NCI-H226 (cell line): ENCODE results near the gene LPAR3.
"Not testable (repeated sequence)": the region's sequence is repeated elsewhere in the genome, so short reads cannot be mapped to it uniquely, and the experiment has no call there.

Experiments
- DNase-seq: peaks from one replicate; pipeline ENCODE4 v3.0.0-alpha.2; 2015

The LPAR3 gene, protein sequence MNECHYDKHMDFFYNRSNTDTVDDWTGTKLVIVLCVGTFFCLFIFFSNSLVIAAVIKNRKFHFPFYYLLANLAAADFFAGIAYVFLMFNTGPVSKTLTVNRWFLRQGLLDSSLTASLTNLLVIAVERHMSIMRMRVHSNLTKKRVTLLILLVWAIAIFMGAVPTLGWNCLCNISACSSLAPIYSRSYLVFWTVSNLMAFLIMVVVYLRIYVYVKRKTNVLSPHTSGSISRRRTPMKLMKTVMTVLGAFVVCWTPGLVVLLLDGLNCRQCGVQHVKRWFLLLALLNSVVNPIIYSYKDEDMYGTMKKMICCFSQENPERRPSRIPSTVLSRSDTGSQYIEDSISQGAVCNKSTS

DNA sequence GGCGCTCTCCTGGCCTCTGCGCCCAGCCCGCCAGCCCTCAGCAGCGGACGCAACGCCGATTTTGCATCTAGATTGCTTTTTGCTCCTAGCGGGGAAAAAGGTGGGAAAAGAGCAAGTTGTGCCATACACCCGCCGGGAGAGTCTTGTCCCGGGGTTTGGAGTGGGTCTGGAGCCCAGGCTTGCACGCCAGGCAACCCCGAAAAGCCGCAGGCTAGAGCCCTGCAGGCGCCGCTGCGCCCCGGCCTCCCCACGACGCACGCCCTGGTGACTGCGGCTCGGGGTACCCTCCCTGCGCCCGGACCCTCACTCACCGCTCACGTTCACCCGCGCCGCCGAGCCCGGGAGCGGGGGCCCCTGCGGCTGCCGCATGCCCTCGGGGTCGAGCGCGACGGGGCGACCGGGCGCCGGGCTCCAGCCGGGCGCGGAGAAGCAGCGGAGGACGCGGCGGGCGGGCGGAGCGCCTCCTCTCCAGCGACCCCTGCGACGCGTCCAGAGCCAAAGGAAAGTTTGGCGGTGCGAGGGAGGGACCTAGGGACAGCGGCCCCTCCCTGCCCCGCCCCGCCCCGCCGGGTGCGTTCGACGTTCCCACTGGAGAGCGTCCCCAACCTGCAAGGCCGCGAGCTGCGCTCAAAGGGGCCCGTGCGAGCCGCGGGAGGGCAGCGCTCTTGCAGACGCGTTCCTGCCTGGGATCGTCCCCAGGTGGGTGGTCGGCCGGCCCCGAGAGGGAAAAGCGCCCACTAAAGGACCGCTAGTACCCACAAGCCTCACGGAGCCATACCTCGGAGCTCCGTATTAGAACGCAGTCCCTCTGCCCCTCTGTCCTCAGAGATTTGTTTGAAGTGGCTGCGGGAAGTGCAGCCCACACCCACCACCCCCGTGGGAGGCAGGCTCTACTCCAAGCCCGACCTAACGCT is at the start of gene LPAR3:
TSS of gene LPAR3 (minus strand) at position 502 of the 914 bp plus-strand sequence. CDS start 27,086 bp downstream, outside the sequence.
- DNase-seq: no peak

DNA sequence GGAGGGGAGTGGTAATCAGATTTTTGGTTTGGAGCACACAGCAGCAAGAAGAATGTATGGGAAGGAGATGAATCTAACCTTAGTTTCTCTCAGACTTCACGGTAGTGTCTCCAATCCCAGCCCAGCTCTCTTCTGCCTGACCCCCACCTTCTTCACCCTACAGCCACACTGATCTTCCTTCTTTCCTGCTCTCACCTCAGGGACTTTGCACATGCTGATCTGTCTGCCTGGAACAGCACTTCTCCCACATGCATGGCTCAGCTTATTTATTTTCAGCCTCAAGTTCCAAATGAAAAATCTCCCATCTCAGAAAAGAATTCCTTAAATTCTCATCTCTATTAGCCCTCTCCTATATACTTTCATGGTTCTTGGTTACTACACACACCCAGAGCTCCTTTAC is 48.8 kb upstream of the LPAR3 start:
- no peak for DNase-seq

- peak; percentile 54 for DNase-seq
Measured at GRCh38 chr1:84940481-84940880, 47.5 kb upstream of the LPAR3 start.

GRCh38 chr1:84939761-84940160 is 46.8 kb upstream of the LPAR3 start:
- no peak for DNase-seq

DNA sequence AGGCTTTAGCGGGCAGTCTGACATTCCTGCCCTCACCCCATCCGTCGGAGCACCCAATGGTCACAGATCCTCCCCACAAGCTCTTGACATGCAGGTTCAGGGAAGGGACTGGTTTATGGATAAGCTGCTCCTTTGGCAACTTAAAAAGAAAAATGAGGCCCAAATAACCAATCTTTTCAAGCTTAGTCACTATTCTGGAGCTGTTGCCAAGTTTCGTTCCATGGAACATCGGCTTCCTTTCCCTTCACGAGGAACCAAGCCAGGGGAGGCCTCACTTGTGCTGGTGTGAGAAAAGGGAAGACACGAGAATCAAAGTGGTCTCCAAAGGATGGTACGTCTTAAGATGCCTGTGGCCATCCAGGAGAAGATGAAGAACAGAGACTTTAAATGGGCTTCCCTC is 46.1 kb upstream of the LPAR3 start:
- no peak for DNase-seq

DNA sequence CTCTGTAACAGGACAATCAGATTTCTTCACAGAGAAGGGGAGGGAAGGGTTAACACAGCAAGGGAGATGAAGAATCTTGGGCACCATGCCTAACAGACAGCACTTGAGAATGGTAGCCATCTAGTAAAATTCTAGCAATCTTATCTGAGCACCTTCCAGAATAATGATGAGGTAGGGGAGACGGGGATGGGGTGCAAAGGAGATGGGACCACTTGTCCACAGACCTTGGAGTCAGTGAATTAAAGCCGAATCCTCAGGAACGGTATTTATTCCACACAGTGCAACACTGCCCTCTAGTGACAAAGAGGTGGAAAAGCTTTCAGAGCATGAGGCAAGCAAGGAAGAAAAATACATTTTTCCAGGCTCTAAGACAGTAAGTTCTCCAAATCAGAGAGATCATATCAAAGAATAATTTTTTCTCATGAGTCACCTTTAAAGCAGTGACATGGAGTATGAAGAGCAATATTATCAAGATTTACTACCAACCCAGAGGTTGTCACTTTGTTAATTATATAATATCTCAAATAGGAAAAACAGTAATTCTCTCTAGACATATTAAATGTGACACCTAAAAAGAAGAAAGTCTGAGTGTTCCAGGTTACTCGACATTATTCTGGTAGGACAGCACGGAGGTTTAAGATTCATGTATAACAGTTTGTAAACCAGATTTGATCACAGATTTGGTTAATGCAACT is 43.3 kb upstream of the LPAR3 start:
- DNase-seq: no peak

DNA sequence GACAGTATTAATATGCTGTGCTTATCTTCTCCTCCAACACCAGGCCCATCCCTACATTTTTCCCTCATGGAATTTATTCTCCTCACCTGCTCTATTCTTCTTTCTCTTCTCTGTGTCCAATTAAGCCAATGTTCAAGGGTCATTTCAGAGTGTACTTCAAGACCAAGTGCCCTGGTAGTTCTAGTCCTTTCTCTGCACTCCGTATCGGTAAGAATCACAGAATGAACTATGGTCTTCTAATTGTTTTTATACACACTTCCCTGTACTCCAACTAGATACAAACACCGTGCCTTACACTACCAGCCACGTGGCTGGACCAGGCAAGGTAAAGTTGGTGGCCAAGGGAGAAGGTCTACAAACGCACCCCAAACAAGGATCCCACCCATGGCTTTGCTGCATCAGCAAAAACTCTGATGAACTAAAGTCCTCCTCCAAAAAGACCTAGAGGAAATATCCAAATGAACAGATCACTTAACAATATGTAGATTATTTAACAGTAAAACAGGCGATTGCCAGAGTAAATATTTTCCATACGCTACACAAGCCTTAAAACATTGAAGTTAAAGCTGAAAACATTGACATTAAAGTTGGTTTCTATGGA is 40.1 kb upstream of the LPAR3 start:
- DNase-seq: no peak

- no peak for DNase-seq
Measured at GRCh38 chr1:84930831-84931230, 37.8 kb upstream of the LPAR3 start.

GRCh38 chr1:84930329-84930728 is 37.3 kb upstream of the LPAR3 start:
- no peak for DNase-seq

DNA sequence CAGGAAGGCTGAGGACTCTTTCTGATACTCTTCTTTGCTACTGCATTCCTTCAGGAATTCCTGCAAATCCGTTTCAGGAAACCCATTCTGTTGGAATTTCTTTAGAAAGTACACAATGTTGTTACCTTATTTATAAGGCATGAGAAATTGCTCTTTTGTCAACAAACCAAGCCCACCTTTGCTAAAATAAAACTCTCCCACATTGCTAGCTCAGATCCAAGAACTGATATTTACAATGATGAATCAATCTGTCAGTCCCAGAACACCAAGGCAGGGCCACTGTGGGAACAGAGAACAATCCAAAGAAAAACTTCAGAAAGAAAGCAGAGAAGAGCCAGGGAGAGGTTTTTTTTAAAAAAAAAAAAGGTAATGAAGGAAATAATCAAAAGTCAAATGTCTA is 36.6 kb upstream of the LPAR3 start:
- no peak for DNase-seq

- no peak for DNase-seq
Measured at GRCh38 chr1:84928979-84929378, 36.0 kb upstream of the LPAR3 start.

DNA sequence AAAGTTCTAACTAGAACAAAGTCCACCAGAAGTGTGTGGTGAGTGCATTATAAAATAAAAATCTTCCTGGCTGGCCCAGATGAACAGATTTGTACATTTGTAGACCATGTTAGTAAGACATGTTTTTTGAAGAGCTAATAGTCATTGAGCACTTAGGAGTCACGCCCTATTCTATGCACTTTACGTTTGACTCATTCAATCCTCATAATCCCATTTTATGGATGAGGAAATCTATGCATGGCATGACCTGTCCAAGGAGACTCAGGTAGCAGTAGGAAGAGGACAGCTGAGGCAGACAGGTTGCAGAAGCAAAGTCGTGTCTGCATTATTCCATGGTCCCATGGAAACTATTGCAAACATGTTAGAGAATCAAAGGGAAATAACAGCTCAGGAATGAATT is 30.3 kb upstream of the LPAR3 start:
- no peak for DNase-seq

- no peak for DNase-seq
Measured at GRCh38 chr1:84920159-84920558, 27.2 kb upstream of the LPAR3 start.

- no peak for DNase-seq
Measured at GRCh38 chr1:84919461-84919970, 26.5 kb upstream of the LPAR3 start.

GRCh38 chr1:84918726-84919336 is 25.8 kb upstream of the LPAR3 start:
- DNase-seq: no peak

- no peak for DNase-seq
Measured at GRCh38 chr1:84916897-84917296, 23.9 kb upstream of the LPAR3 start.

DNA sequence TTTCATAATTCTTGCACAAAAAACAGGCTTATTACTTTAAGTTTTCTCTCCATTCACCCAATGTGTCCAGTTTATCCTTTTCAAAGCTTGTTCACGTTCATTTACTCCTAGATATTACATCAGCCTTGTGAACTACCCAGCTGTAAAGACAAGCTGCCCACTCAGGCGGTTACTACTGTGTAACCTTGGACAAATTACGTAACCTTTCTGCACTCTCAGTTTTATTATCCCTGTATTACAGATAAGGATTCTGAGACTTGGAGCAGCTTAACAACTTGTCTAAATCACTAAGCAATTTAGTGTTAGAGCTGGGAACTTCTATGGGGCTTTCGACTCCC is 20.5 kb upstream of the LPAR3 start:
- DNase-seq: peak; percentile 92

GRCh38 chr1:84912726-84913554 is 19.9 kb upstream of the LPAR3 start:
- peak; percentile 12 for DNase-seq

DNA sequence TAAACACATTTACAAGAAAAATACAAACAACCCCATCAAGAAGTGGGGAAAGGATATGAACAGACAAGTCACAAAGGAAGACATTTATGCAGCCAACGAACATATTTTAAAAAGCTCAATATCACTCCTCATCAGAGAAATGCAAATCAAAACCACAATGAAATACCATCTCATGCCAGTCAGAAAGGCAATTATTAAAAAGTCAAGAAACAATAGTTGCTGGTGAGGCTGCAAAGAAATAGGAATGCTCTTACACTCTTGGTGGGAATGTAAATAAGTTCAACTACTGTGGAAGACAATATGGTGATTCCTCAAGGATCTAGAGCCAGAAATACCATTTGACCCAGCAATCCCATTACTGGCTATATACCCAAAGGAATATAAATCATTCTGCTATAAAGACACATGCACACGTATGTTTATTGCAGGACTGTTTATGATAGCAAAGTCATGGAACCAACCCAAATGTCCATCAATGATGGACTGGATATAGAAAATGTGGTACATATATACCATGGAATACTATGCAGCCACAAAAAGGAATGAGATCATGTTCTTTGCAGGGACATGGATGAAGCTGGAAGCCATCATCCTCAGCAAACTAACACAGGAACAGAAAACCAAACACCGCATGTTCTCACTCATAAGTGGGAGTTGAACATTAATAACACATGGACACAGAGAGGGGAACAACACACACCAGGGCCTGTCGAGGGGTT is 15.9 kb upstream of the LPAR3 start:
- DNase-seq: not testable (repeated sequence)

GRCh38 chr1:84907095-84907827 is 14.3 kb upstream of the LPAR3 start:
- DNase-seq: peak; percentile 94
